ENCODE data around the gene GFAP. TPM values are rescaled to one million over a fixed set of nuclear protein-coding genes. Genes with fewer than 3 reads are reported as not detected.
A peak's percentile ranks its signal among the peaks of the same experiment; 100 is the strongest.

The GFAP gene
- polyA plus RNA-seq, 1 of the 3 experiments (the other 2 are of a cell fraction): 0.48 TPM

- ChIA-PET CTCF (interaction anchor here (1.0 to 17.2 kb wide), 13 partner anchors 12 to 276 kb away, joined by 3 to 433 read pairs (median 19); partner anchors contain the start of genes ACBD4, C1QL1 and PLCD3), POLR2A (interaction anchor here (1.2 to 2.5 kb wide), 4 partner anchors 47 to 109 kb away, joined by 3 to 14 read pairs (median 4); no protein-coding TSS in a partner anchor)
- no peaks in the 10 kb centered on the region for H3K9me3 ChIP-seq
- no peaks in the 10 kb centered on the region for H4K20me1 ChIP-seq (ENCODE audit: insufficient read depth)
- no peaks in the 10 kb centered on the region for H3K79me2 ChIP-seq (ENCODE audit: insufficient read depth)
- DNase-seq: no peak
- no peak overlapping the region for H3K9ac ChIP-seq
- H3K4me2 ChIP-seq: no peak overlapping the region
- H3K4me3 ChIP-seq (ENCODE audit: low read depth in 2 of 2, low read length in 1 of 2): no peak overlapping the region
- TF ChIP-seq RCOR1 (IDR thresholded peaks at IDR 0.05; ENCODE audit: low read length) (no peak), SIN3A (IDR thresholded peaks at IDR 0.05; ENCODE audit: borderline replicate concordance, low read depth, low read length) (no peak), EP300 (IDR thresholded peaks at IDR 0.05; ENCODE audit: borderline replicate concordance in 1 of 2, low read depth in 1 of 2, low read length in 1 of 2) (no peak), POLR2AphosphoS5 (IDR thresholded peaks at IDR 0.05; ENCODE audit: low read depth, low read length) (no peak), FOXM1 (IDR thresholded peaks at IDR 0.05; ENCODE audit: low read depth) (no peak), IRF3 (IDR thresholded peaks at IDR 0.05; ENCODE audit: low read depth, low read length) (no peak), GABPA (IDR thresholded peaks at IDR 0.05; ENCODE audit: low read depth) (no peak)
- WGBS (ENCODE audit: low lambda C conversion rate): 82% methylated on average over 3 of the region's 6 CpGs
- H3F3A ChIP-seq (replicated peaks; ENCODE audit: insufficient read depth): peaks cover 12% of the 10 kb centered on the region
- no peaks in the 10 kb centered on the region for H3K27me3 ChIP-seq (ENCODE audit: insufficient read depth)
- H3K27ac ChIP-seq (ENCODE audit: low read depth in 2 of 2, low read length in 1 of 2): no peak overlapping the region
- no peaks in the 10 kb centered on the region for H3K9me2 ChIP-seq
- H3K4me1 ChIP-seq (ENCODE audit: control insufficient read depth in 1 of 2, insufficient read depth in 2 of 2, low read depth in 1 of 2, low read length in 1 of 2): peaks cover 6 to 35% of the 10 kb centered on the region in 2 experiments; a peak in 3 of 4 replicates
- H3K36me3 ChIP-seq (replicated peaks in 1 of 2; ENCODE audit: control insufficient read depth in 1 of 2, insufficient read depth in 2 of 2, low read length in 1 of 2): peaks cover 0 to 4% of the 10 kb centered on the region in 2 experiments
- no peak overlapping the region for H2AFZ ChIP-seq (ENCODE audit: low read depth)
Observed at GRCh38 chr17:44922136-44922535, 6.8 kb upstream of the GFAP start.

GRCh38 chr17:44921122-44921882, 6.0 kb upstream of the GFAP start:
- Histone ChIP-seq H2AFZ (ENCODE audit: low read depth) (no peak overlapping the region), H4K20me1 (ENCODE audit: insufficient read depth) (no peaks in the 10 kb centered on the region), H3F3A (replicated peaks; ENCODE audit: insufficient read depth) (peaks cover 14% of the 10 kb centered on the region), H3K27ac (ENCODE audit: low read depth in 2 of 2, low read length in 1 of 2) (peak overlapping the region in 1 of 2 experiments; percentile 35; a peak in 1 of 4 replicates), H3K9me2 (no peaks in the 10 kb centered on the region), H3K36me3 (replicated peaks in 1 of 2; ENCODE audit: control insufficient read depth in 1 of 2, insufficient read depth in 2 of 2, low read length in 1 of 2) (peaks cover 0 to 1% of the 10 kb centered on the region in 2 experiments), H3K4me3 (ENCODE audit: low read depth in 2 of 2, low read length in 1 of 2) (no peak overlapping the region), H3K9ac (no peak overlapping the region), H3K4me1 (ENCODE audit: control insufficient read depth in 1 of 2, insufficient read depth in 2 of 2, low read depth in 1 of 2, low read length in 1 of 2) (peaks cover 13 to 42% of the 10 kb centered on the region in 2 experiments; a peak in 3 of 4 replicates), H3K9me3 (no peaks in the 10 kb centered on the region), H3K27me3 (ENCODE audit: insufficient read depth) (no peaks in the 10 kb centered on the region), H3K79me2 (ENCODE audit: insufficient read depth) (no peaks in the 10 kb centered on the region), H3K4me2 (no peak overlapping the region)
- ChIA-PET CTCF (interaction anchor here (0.7 to 17.2 kb wide), 38 partner anchors 9 to 276 kb away, joined by 3 to 433 read pairs (median 9); partner anchors contain the start of genes ACBD4, C1QL1, EFTUD2 and NMT1), POLR2A (interaction anchor here (1.0 to 2.5 kb wide), 7 partner anchors 7 to 110 kb away, joined by 3 to 14 read pairs (median 4); no protein-coding TSS in a partner anchor)
- DNase-seq: peak; percentile 81
- 84% methylated on average over 11 of the region's 11 CpGs for WGBS (ENCODE audit: low lambda C conversion rate)
- TF ChIP-seq TCF12 (IDR thresholded peaks at IDR 0.05): no peak

- TF ChIP-seq TAF1 (IDR thresholded peaks at IDR 0.05; ENCODE audit: borderline replicate concordance, low read depth, low read length): no peak
- no peak for TF ChIP-seq MEF2A (IDR thresholded peaks at IDR 0.05; ENCODE audit: borderline replicate concordance, low read depth)
- POLR2A ChIA-PET: interaction anchor here (0.7 to 2.5 kb wide), 7 partner anchors 8 to 229 kb away, joined by 3 to 14 read pairs (median 3); no protein-coding TSS in a partner anchor
Observed at GRCh38 chr17:44920565-44920940, 5.3 kb upstream of the GFAP start.

More at GRCh38 chr17:44920565-44920940, 5.3 kb upstream of the GFAP start:
- Histone ChIP-seq H3F3A (replicated peaks; ENCODE audit: insufficient read depth) (peaks cover 13% of the 10 kb centered on the region), H3K79me2 (ENCODE audit: insufficient read depth) (no peaks in the 10 kb centered on the region), H2AFZ (ENCODE audit: low read depth) (no peak overlapping the region), H3K4me2 (no peak overlapping the region), H3K9me3 (no peaks in the 10 kb centered on the region), H3K27me3 (ENCODE audit: insufficient read depth) (no peaks in the 10 kb centered on the region), H3K9me2 (no peaks in the 10 kb centered on the region), H3K4me3 (ENCODE audit: low read depth in 2 of 2, low read length in 1 of 2) (no peak overlapping the region), H4K20me1 (ENCODE audit: insufficient read depth) (no peaks in the 10 kb centered on the region), H3K9ac (no peak overlapping the region), H3K27ac (ENCODE audit: low read depth in 2 of 2, low read length in 1 of 2) (no peak overlapping the region), H3K4me1 (ENCODE audit: control insufficient read depth in 1 of 2, insufficient read depth in 2 of 2, low read depth in 1 of 2, low read length in 1 of 2) (peaks cover 18 to 42% of the 10 kb centered on the region in 2 experiments; a peak in 3 of 4 replicates), H3K36me3 (replicated peaks in 1 of 2; ENCODE audit: control insufficient read depth in 1 of 2, insufficient read depth in 2 of 2, low read length in 1 of 2) (no peaks in the 10 kb centered on the region)
- no peak for DNase-seq
- WGBS (ENCODE audit: low lambda C conversion rate): 87% methylated on average over 5 of the region's 7 CpGs
- CTCF ChIA-PET: interaction anchor here (0.7 to 17.2 kb wide), 51 partner anchors 10 to 277 kb away, joined by 3 to 433 read pairs (median 7); partner anchors contain the start of genes ACBD4, C1QL1, EFTUD2 and NMT1

Measured in SK-N-SH (cell line).